OCI-LY3 (cell line): Measurements from ENCODE around the gene PARD6G.

Source experiments
- EZH2phosphoT487 ChIP-seq: fragments of 200-600 bp; shearing (Covaris generic); IDR thresholded peaks from 2 replicates; pipeline ENCODE4 v1.6.1; 2018; ENCODE audit warnings: antibody characterized with exemption, mixed run types, low read depth
- TF ChIP-seq, protein P1 (sequence below): fragments of 200-600, 300-600 bp; sonication (generic); IDR thresholded peaks from 2 replicates; pipeline ENCODE4 v1.5.1; 2014; ENCODE audit warnings: antibody characterized with exemption, low read length, low read depth

GRCh38 chr18:80213182-80213581, 34.1 kb downstream of the PARD6G start:
- no peak for TF ChIP-seq EZH2phosphoT487
- TF ChIP-seq, protein P1, sequence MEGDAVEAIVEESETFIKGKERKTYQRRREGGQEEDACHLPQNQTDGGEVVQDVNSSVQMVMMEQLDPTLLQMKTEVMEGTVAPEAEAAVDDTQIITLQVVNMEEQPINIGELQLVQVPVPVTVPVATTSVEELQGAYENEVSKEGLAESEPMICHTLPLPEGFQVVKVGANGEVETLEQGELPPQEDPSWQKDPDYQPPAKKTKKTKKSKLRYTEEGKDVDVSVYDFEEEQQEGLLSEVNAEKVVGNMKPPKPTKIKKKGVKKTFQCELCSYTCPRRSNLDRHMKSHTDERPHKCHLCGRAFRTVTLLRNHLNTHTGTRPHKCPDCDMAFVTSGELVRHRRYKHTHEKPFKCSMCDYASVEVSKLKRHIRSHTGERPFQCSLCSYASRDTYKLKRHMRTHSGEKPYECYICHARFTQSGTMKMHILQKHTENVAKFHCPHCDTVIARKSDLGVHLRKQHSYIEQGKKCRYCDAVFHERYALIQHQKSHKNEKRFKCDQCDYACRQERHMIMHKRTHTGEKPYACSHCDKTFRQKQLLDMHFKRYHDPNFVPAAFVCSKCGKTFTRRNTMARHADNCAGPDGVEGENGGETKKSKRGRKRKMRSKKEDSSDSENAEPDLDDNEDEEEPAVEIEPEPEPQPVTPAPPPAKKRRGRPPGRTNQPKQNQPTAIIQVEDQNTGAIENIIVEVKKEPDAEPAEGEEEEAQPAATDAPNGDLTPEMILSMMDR = no peak
